ENCODE data around the gene PNMA8C. TPM values are rescaled to one million over a fixed set of nuclear protein-coding genes. Genes with fewer than 3 reads are reported as not detected.

Gene PNMA8C
- total RNA-seq, 1 donor from 2014 or later = 2.0 TPM

DNA sequence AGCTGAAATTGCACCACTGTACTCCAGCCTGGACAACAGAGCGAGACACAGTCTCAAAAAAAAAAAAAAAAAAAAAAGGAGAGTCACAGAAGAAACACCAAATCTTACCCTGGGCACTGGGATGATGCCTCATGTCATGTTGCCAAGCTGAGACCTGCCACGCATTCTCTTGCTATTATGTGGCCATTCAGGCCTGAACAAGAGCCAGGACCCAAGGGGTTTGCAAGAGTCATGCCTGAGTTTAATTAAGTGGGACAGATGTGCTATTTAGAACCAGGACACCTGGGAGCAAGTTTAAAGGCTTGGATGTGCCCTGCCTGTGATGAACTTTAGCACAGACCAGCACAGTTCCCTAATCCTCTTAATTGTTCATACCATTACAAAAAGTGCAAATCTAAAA is 32.8 kb upstream of the PNMA8C start:
- no peak overlapping the region for H3K27ac Mint-ChIP-seq
- no peaks in the 10 kb centered on the region for H3K27me3 Mint-ChIP-seq
- no peak overlapping the region for H3K4me3 Mint-ChIP-seq
- no peak for DNase-seq (ENCODE audit: extremely low spot score, unreplicated experiment)
- no peaks in the 10 kb centered on the region for H3K4me1 Mint-ChIP-seq (ENCODE audit: unreplicated experiment)
- peaks cover 3% of the 10 kb centered on the region for H3K36me3 Mint-ChIP-seq
- H3K9me3 Mint-ChIP-seq = no peaks in the 10 kb centered on the region
- TF ChIP-seq, protein P1, sequence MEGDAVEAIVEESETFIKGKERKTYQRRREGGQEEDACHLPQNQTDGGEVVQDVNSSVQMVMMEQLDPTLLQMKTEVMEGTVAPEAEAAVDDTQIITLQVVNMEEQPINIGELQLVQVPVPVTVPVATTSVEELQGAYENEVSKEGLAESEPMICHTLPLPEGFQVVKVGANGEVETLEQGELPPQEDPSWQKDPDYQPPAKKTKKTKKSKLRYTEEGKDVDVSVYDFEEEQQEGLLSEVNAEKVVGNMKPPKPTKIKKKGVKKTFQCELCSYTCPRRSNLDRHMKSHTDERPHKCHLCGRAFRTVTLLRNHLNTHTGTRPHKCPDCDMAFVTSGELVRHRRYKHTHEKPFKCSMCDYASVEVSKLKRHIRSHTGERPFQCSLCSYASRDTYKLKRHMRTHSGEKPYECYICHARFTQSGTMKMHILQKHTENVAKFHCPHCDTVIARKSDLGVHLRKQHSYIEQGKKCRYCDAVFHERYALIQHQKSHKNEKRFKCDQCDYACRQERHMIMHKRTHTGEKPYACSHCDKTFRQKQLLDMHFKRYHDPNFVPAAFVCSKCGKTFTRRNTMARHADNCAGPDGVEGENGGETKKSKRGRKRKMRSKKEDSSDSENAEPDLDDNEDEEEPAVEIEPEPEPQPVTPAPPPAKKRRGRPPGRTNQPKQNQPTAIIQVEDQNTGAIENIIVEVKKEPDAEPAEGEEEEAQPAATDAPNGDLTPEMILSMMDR (conservative IDR thresholded peaks at IDR 0.05) = no peak

DNA sequence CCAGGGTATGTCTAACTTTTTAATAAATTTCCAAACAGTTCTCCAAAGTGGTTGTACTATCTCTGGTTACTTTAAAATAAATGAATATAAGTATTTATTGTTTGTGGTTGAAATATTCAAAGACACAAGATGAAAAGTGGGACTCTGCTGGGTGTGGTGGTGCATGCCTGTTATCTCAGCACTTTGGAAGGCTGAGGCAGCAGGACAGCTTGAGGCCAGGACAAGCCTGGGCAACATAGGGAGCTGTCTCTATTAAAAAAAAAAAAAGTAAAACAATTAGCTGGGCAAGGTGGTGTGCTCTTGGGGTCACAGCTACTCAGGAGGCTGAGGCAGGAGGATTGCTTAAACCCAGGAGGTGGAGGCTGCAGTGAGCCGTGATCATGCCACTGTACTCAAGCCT is 32.2 kb upstream of the PNMA8C start:
- no peak for DNase-seq (ENCODE audit: extremely low spot score, unreplicated experiment)
- TF ChIP-seq, protein P1 (conservative IDR thresholded peaks at IDR 0.05) = no peak
- peaks cover 5% of the 10 kb centered on the region for H3K4me1 Mint-ChIP-seq (ENCODE audit: unreplicated experiment)
- peaks cover 3% of the 10 kb centered on the region for H3K36me3 Mint-ChIP-seq
- no peak overlapping the region for H3K4me3 Mint-ChIP-seq
- H3K9me3 Mint-ChIP-seq = no peaks in the 10 kb centered on the region
- H3K27me3 Mint-ChIP-seq = no peaks in the 10 kb centered on the region
- H3K27ac Mint-ChIP-seq = no peak overlapping the region

DNA sequence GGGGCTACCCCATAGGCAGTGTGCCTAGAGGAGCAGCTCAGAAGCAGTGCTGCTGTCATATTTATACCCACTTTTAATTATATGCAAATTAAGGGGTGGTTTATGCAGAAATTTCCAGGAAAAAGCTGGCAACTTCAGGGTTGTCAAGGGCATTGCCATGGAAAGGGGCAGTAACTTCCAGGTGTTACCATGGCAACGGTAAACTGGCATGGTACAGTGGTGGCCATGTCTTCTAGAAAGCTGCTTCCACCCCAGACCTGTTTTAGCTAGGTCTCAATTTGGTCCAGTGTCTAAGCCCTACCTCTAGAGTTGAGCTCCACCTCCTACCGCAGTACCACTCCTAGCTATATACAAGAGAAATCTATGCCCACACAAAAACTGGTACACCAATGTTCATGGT is 31.3 kb upstream of the PNMA8C start:
- Mint-ChIP-seq H3K4me1 (ENCODE audit: unreplicated experiment) (peaks cover 5% of the 10 kb centered on the region), H3K27ac (no peak overlapping the region), H3K27me3 (no peaks in the 10 kb centered on the region), H3K4me3 (no peak overlapping the region), H3K9me3 (no peaks in the 10 kb centered on the region), H3K36me3 (peaks cover under 1% of the 10 kb centered on the region)
- DNase-seq (ENCODE audit: extremely low spot score, unreplicated experiment) = no peak
- TF ChIP-seq, protein P1 (conservative IDR thresholded peaks at IDR 0.05) = no peak

DNA sequence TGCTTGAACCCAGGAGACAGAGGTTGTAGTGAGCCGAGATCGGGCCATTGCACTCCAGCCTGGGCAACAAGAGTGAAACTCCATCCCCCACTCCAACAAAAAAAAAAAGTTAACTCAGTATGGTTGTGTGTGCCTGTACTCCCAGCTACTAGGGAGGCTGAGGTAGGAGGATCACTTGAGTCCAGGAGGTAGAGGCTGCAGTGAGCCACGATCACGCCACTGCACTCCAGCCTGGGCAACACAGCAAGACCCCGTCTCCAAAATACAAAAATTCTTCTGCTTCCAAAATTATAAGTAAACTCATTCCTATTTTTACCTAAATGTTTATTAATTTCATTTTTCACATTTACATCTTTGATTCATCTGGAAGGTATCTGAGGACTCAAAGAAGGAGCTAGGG is 28.2 kb upstream of the PNMA8C start:
- H3K27me3 Mint-ChIP-seq = no peaks in the 10 kb centered on the region
- no peaks in the 10 kb centered on the region for H3K36me3 Mint-ChIP-seq
- H3K27ac Mint-ChIP-seq = no peak overlapping the region
- DNase-seq (ENCODE audit: extremely low spot score, unreplicated experiment) = no peak
- H3K9me3 Mint-ChIP-seq = no peaks in the 10 kb centered on the region
- no peak overlapping the region for H3K4me3 Mint-ChIP-seq
- peaks cover 5% of the 10 kb centered on the region for H3K4me1 Mint-ChIP-seq (ENCODE audit: unreplicated experiment)
- TF ChIP-seq, protein P1 (conservative IDR thresholded peaks at IDR 0.05) = no peak

DNA sequence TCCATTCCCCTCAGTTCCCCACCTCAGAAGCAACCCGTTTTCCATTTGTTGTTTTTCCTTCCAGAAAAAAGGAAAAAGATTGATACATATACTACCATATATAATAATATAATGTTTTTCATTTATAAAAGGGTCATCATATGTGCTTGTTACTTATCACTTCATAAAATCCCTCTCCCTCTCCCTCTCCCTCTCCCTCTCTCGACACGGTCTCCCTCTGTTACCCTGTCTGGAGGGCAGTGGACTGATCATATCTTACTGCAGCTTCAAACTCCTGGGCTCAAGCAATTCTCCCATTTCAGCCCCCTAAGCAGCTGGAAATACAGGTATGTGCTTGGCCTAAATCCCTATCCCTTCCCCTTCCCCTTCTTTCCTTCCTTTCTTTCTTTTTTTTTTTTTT is 25.5 kb upstream of the PNMA8C start:
- H3K36me3 Mint-ChIP-seq = no peaks in the 10 kb centered on the region
- TF ChIP-seq, protein P1 (conservative IDR thresholded peaks at IDR 0.05) = no peak
- H3K27me3 Mint-ChIP-seq = no peaks in the 10 kb centered on the region
- no peak overlapping the region for H3K27ac Mint-ChIP-seq
- peaks cover 6% of the 10 kb centered on the region for H3K9me3 Mint-ChIP-seq
- no peak for DNase-seq (ENCODE audit: extremely low spot score, unreplicated experiment)
- H3K4me1 Mint-ChIP-seq (ENCODE audit: unreplicated experiment) = peaks cover 10% of the 10 kb centered on the region
- H3K4me3 Mint-ChIP-seq = no peak overlapping the region

DNA sequence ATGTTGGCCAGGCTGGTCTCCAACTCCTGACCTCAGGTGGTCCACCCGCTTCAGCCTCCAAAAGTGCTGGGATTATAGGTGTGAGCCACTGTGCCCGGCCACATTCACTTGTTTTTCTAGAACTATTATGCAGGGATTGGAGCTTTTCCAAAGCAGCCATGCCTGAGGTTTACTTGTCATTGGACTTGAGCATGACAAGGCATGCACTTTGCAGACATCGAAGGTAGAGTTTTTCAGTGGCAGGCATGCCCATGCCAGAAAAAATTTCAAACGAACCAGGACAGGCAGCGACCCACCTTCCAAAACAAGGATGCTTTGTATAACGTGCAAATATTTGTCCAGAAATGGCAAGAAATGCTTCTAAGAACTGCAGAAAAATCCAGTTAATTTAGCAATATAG is 24.9 kb upstream of the PNMA8C start:
- DNase-seq (ENCODE audit: extremely low spot score, unreplicated experiment) = no peak
- Mint-ChIP-seq H3K4me1 (ENCODE audit: unreplicated experiment) (peaks cover 10% of the 10 kb centered on the region), H3K4me3 (no peak overlapping the region), H3K9me3 (peaks cover 7% of the 10 kb centered on the region), H3K27ac (no peak overlapping the region), H3K36me3 (no peaks in the 10 kb centered on the region), H3K27me3 (no peaks in the 10 kb centered on the region)
- TF ChIP-seq, protein P1 (conservative IDR thresholded peaks at IDR 0.05) = no peak
